ENCODE results near the gene LAPTM5. TPM values are rescaled to one million over a fixed set of nuclear protein-coding genes. Genes with fewer than 3 reads are reported as not detected.

Gene LAPTM5
- total and polyA plus RNA-seq, 4 donors, result 18.0 to 46.2 (median 28.1) TPM

DNA sequence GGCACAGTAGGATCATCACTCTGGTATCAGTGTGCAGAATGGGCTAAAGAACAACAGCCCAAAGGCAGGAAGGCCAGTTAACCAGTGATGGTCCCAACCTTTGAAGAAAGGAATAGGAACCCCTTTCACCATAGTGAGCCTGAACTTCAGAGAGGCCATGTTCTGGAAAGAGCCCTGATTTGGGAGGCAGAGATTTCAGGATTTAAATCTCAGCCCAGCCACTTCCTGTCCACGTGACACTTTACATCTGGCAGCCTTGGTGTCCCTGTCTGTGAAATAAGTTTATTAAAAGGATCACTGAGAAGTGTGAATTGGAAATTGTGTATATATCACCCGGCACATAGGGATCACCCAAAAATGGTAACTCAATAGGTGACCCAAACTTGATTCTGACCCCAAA is 47.2 kb downstream of the LAPTM5 start:
- TF ChIP-seq SP1 (IDR thresholded peaks at IDR 0.05), result no peak
- TF ChIP-seq EGR1 (IDR thresholded peaks at IDR 0.05; ENCODE audit: low read depth in 2 of 2), result no peak
- no peak for TF ChIP-seq FOXA1 (IDR thresholded peaks at IDR 0.05)
- TF ChIP-seq ATF3 (IDR thresholded peaks at IDR 0.05), result no peak
- TF ChIP-seq, protein P1, sequence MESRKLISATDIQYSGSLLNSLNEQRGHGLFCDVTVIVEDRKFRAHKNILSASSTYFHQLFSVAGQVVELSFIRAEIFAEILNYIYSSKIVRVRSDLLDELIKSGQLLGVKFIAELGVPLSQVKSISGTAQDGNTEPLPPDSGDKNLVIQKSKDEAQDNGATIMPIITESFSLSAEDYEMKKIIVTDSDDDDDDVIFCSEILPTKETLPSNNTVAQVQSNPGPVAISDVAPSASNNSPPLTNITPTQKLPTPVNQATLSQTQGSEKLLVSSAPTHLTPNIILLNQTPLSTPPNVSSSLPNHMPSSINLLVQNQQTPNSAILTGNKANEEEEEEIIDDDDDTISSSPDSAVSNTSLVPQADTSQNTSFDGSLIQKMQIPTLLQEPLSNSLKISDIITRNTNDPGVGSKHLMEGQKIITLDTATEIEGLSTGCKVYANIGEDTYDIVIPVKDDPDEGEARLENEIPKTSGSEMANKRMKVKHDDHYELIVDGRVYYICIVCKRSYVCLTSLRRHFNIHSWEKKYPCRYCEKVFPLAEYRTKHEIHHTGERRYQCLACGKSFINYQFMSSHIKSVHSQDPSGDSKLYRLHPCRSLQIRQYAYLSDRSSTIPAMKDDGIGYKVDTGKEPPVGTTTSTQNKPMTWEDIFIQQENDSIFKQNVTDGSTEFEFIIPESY (IDR thresholded peaks at IDR 0.05), result no peak
- TF ChIP-seq, protein P2, sequence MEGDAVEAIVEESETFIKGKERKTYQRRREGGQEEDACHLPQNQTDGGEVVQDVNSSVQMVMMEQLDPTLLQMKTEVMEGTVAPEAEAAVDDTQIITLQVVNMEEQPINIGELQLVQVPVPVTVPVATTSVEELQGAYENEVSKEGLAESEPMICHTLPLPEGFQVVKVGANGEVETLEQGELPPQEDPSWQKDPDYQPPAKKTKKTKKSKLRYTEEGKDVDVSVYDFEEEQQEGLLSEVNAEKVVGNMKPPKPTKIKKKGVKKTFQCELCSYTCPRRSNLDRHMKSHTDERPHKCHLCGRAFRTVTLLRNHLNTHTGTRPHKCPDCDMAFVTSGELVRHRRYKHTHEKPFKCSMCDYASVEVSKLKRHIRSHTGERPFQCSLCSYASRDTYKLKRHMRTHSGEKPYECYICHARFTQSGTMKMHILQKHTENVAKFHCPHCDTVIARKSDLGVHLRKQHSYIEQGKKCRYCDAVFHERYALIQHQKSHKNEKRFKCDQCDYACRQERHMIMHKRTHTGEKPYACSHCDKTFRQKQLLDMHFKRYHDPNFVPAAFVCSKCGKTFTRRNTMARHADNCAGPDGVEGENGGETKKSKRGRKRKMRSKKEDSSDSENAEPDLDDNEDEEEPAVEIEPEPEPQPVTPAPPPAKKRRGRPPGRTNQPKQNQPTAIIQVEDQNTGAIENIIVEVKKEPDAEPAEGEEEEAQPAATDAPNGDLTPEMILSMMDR (IDR thresholded peaks at IDR 0.05; ENCODE audit: low read depth, low read length, missing input control), result no peak
- no peak for TF ChIP-seq JUND (IDR thresholded peaks at IDR 0.05)
- TF ChIP-seq, protein P3, sequence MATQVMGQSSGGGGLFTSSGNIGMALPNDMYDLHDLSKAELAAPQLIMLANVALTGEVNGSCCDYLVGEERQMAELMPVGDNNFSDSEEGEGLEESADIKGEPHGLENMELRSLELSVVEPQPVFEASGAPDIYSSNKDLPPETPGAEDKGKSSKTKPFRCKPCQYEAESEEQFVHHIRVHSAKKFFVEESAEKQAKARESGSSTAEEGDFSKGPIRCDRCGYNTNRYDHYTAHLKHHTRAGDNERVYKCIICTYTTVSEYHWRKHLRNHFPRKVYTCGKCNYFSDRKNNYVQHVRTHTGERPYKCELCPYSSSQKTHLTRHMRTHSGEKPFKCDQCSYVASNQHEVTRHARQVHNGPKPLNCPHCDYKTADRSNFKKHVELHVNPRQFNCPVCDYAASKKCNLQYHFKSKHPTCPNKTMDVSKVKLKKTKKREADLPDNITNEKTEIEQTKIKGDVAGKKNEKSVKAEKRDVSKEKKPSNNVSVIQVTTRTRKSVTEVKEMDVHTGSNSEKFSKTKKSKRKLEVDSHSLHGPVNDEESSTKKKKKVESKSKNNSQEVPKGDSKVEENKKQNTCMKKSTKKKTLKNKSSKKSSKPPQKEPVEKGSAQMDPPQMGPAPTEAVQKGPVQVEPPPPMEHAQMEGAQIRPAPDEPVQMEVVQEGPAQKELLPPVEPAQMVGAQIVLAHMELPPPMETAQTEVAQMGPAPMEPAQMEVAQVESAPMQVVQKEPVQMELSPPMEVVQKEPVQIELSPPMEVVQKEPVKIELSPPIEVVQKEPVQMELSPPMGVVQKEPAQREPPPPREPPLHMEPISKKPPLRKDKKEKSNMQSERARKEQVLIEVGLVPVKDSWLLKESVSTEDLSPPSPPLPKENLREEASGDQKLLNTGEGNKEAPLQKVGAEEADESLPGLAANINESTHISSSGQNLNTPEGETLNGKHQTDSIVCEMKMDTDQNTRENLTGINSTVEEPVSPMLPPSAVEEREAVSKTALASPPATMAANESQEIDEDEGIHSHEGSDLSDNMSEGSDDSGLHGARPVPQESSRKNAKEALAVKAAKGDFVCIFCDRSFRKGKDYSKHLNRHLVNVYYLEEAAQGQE (IDR thresholded peaks at IDR 0.05), result no peak
- TF ChIP-seq YY1 (IDR thresholded peaks at IDR 0.05), result no peak
- no peak for TF ChIP-seq HNF4A (conservative IDR thresholded peaks at IDR 0.05)
- no peak for TF ChIP-seq NR2F2 (IDR thresholded peaks at IDR 0.05)
- TF ChIP-seq GABPA (IDR thresholded peaks at IDR 0.05 in 1 of 2, conservative IDR thresholded peaks at IDR 0.05 in 1 of 2), result no peak
- TF ChIP-seq RAD21 (IDR thresholded peaks at IDR 0.05), result no peak
- Histone ChIP-seq H3K4me3 (ENCODE audit: low read depth in 1 of 3, low read length in 3 of 3) (no peak overlapping the region), H3K27me3 (ENCODE audit: control insufficient read depth in 4 of 4, insufficient read depth in 4 of 4, low read length in 3 of 4) (no peaks in the 10 kb centered on the region), H3K9ac (ENCODE audit: low read depth in 1 of 2, low read length in 2 of 2) (no peak overlapping the region), H3K36me3 (ENCODE audit: control insufficient read depth in 4 of 4, insufficient read depth in 3 of 4, low read depth in 1 of 4, low read length in 3 of 4) (no peaks in the 10 kb centered on the region), H3K4me1 (ENCODE audit: control insufficient read depth in 4 of 4, insufficient read depth in 4 of 4, low read length in 3 of 4) (peaks cover 0 to 4% (median 0%) of the 10 kb centered on the region in 4 donors), H3K9me3 (ENCODE audit: control insufficient read depth in 4 of 4, low read length in 3 of 4) (peaks cover 0 to 4% (median 0%) of the 10 kb centered on the region in 4 donors), H3K27ac (ENCODE audit: low read depth in 1 of 2, low read length in 2 of 2) (no peak overlapping the region)
- 73% methylated on average over 2 of the region's 2 CpGs for WGBS
- no peak for DNase-seq (ENCODE audit: low spot score)

DNA sequence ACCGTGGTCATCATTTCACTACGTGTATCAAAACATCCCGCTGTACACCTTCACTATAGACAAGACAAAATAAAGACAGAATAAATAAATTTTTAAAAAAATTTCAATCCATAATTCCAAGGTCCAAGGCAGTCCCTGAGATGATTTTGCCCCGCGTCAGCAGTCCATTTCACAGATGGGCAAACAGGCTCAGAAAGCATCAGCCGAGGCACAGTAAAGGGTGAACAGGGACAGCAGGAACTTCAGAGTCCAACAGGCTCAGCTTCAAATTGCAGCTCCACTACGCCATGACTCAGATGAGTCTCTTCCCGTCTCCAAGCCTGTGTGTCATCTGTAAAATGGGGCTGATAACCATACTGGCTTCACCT is 49.2 kb downstream of the LAPTM5 start:
- Histone ChIP-seq H3K27me3 (ENCODE audit: control insufficient read depth in 4 of 4, insufficient read depth in 4 of 4, low read length in 3 of 4) (no peaks in the 10 kb centered on the region), H3K4me1 (ENCODE audit: control insufficient read depth in 4 of 4, insufficient read depth in 4 of 4, low read length in 3 of 4) (peaks cover 0 to 4% (median 0%) of the 10 kb centered on the region in 4 donors), H3K27ac (ENCODE audit: low read depth in 1 of 2, low read length in 2 of 2) (no peak overlapping the region), H3K36me3 (ENCODE audit: control insufficient read depth in 4 of 4, insufficient read depth in 3 of 4, low read depth in 1 of 4, low read length in 3 of 4) (no peaks in the 10 kb centered on the region), H3K9me3 (ENCODE audit: control insufficient read depth in 4 of 4, low read length in 3 of 4) (no peaks in the 10 kb centered on the region), H3K9ac (ENCODE audit: low read depth in 1 of 2, low read length in 2 of 2) (no peak overlapping the region), H3K4me3 (ENCODE audit: low read depth in 1 of 3, low read length in 3 of 3) (no peak overlapping the region)
- WGBS, result 53% methylated on average over 8 of the region's 8 CpGs
- no peak for DNase-seq (ENCODE audit: low spot score)
- TF ChIP-seq, protein P1 (IDR thresholded peaks at IDR 0.05), result no peak
- TF ChIP-seq SP1 (IDR thresholded peaks at IDR 0.05) (no peak), JUND (IDR thresholded peaks at IDR 0.05) (no peak), MAX (IDR thresholded peaks at IDR 0.05) (no peak), FOXA1 (IDR thresholded peaks at IDR 0.05) (no peak), TAF1 (conservative IDR thresholded peaks at IDR 0.05) (no peak), EGR1 (IDR thresholded peaks at IDR 0.05; ENCODE audit: low read depth in 2 of 2) (no peak), HNF4G (IDR thresholded peaks at IDR 0.05) (no peak), NR2F2 (IDR thresholded peaks at IDR 0.05) (no peak), RXRA (IDR thresholded peaks at IDR 0.05) (no peak), HNF4A (conservative IDR thresholded peaks at IDR 0.05) (no peak), RAD21 (IDR thresholded peaks at IDR 0.05) (no peak)
- TF ChIP-seq, protein P3 (IDR thresholded peaks at IDR 0.05), result no peak
